GM21717 (cell line): Measurements from ENCODE around the gene STX18.
"Not testable (repeated sequence)": the region's sequence is repeated elsewhere in the genome, so short reads cannot be mapped to it uniquely, and the experiment has no call there.

ENCODE experiments used
- ATAC-seq: cut with Tn5 transposase; IDR thresholded peaks from one replicate; pipeline ENCODE4 v1.9.1; 2021; ENCODE audit warnings: mild to moderate bottlenecking, moderate library complexity; ENCODE audit not compliant: unreplicated experiment

The STX18 gene

GRCh38 chr4:4481399-4481994 lies 60.4 kb downstream of the STX18 start:
- no peak for ATAC-seq

DNA sequence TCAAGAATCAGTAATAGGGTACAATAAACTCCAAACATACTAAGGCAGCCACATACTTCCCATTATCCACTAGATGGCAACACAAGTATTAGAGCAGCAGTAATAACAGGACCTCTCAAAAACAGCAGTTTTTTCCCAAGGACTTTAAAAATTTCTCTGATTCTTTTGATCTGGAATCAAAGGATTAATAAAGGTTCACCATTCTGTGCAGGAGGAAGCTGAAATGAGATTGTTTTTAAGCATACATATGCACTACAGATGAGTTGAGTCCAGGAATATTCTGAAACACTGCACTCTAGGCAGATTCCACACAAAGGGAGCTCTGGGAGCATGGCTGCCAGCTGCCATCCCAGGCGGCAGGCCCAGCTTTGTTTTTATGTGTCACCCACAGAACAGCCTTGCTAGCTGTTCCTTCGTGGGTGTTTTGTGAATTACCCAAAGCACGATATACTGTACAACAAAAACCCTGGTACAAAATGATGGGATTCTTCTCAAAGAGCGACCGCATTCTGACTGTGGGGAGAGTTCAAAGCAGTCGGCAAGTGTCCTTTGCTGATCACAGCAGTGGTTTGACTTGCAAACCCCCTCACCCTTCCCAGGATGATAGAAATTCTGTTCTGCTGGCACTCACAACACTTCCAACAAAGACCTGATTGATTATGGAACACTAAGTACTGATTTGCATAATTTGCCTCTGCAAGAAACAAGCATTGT lies 61.0 kb downstream of the STX18 start:
- ATAC-seq = no peak

DNA sequence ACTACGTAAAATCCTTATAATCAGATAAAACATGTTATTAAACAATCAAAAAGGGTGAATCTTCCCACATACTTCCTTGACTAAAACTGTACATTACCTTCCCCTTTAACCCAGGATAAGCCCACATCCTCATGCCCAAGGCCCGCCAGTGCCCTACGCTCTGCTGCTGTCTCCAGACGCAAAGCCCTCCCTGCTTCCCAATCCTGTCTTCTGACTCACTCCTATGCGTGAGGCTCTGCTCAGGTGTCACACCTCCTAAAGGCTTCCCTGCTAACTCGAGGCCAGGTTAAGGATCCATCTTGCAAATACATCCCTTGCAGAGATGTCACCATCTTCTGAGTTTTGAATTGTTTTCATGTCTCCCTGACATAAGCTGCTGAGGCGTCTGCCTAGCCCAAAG lies 61.6 kb downstream of the STX18 start:
- ATAC-seq = no peak

DNA sequence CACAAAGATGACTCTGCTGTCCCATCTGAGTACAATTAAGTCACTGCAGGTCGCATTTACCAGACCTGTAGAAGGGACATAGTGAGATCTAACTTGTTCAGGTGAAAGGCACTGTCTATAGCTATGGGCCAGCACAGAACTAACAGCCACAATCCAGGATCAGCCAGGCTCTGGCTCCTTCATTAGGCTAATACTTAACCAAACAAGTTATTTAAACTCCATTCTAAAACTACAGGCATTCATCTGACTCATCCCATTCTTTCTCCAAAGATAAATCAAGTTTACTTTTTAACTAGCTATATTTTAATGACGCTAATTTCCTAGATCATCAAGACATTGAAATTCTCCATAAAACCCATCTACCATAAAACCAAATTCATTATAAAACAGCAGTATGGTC lies 62.5 kb downstream of the STX18 start:
- ATAC-seq = no peak

DNA sequence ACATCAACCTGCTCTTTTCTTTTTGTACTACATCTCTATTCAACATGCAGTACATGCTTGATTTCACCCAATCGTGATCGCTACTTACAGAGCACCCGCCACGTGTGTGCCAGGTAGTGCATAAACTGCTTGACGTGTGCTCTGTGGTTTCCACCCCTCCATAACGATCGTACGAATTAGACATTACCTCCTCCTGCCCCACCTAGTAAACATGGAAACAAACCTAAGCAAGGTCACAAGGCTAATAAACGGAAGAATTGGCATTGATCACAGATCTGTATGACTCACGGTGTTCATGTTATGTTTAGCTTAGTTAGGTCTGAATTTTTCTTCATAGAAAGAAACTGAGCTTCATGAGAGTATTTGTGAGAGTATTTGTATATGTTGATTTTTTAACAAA lies 64.1 kb downstream of the STX18 start:
- ATAC-seq = no peak

- ATAC-seq = no peak
Observed at GRCh38 chr4:4477391-4477790, 64.5 kb downstream of the STX18 start.

- ATAC-seq = no peak
Observed at GRCh38 chr4:4474476-4474875, 67.4 kb downstream of the STX18 start.

- ATAC-seq = no peak
Observed at GRCh38 chr4:4472344-4472958, 69.4 kb downstream of the STX18 start.

GRCh38 chr4:4471195-4471594 lies 70.7 kb downstream of the STX18 start:
- no peak for ATAC-seq

DNA sequence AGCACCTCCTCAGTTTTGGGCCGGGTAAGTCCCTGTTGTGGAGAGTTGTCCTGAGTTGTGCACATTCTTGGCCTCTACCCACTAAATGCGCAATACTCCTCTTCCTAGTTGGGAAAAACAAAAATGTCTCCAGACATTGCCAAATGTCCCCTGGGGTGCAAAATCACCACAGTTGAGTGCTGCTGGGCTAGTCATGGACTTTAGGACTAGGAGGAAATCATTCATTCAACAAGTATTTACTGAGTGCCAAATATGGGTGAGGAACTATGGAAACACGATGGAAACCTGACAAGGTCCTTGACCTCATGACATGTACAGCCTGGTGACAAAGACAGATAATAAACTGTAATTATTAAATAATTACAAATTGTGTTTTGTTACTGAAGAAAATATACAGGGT lies 71.6 kb downstream of the STX18 start:
- no peak for ATAC-seq

DNA sequence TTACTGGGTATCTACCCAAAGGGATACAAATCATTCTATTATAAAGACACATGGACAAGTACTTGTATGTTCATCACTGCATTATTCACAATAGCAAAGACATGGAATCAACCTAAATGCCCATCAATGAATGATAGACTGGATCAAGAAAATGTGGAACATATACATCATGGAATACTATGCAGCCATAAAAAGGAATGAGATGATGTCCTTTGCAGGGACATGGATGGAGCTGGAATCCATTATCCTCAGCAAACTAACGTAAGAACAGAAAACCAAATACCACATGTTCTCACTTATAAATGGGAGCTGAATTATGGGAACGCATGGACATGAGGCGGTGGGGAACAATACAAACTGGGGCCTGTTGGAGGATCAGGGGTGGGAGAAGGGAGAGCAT lies 76.6 kb downstream of the STX18 start:
- not testable (repeated sequence) for ATAC-seq

DNA sequence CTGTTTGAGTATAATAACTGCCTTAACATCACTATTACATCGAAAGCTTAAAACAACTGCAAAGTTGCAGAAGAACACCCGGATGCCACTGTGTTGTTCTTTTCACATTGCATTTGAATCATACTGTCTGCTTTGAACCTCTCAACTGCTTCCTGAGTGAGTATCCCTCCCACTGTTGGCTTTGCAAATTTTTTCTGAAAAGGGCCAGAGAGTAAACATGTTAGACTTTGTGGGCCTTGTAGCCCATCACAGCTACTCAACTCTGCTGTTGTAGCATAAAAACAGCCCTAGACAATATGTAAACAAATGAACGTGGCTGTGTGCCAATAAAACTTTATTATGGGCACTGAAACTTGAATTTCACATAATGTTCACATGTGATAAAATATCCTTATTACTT lies 78.9 kb downstream of the STX18 start:
- no peak for ATAC-seq

DNA sequence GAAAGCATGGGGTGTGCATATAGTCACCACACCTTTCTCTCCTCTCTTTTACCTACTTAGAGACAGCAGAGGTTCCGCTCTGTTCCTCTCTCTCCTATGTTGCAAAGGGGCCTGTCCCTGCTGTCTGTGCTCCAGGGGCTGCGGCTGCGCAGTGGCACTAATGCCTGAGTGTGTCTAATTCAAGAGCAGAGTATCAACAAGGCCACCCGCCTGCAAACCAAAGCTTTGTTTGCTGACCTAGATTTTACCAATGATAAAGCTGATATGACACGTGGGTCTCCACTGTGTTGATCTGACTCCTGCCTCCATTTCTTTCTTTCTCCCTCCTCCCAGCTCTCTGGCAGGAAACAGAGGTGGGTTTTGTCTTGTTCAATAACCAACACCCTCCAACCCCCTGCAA lies 80.0 kb downstream of the STX18 start:
- no peak for ATAC-seq

- ATAC-seq = no peak
Observed at GRCh38 chr4:4461178-4461577, 80.7 kb downstream of the STX18 start.

DNA sequence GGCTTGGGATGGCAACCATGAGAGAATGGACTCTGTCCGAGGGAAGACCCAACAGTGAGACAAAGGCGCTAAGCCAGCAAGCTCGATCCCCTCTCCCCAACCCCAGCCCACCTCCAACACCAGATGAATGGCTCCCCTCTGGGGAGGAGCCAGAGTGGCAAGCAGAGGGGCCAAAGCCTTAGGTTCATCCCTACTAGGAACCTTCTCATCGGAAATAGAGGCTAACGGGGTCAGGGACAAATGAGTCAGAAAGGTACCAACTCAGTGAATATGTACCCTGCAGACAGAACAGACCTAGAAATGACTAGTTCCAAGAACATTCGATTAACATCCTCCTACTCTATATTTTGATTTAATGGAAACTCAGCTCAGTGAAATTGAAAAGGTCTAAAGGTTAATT lies 81.1 kb downstream of the STX18 start:
- ATAC-seq = no peak

- ATAC-seq = no peak
Observed at GRCh38 chr4:4459181-4459580, 82.7 kb downstream of the STX18 start.

DNA sequence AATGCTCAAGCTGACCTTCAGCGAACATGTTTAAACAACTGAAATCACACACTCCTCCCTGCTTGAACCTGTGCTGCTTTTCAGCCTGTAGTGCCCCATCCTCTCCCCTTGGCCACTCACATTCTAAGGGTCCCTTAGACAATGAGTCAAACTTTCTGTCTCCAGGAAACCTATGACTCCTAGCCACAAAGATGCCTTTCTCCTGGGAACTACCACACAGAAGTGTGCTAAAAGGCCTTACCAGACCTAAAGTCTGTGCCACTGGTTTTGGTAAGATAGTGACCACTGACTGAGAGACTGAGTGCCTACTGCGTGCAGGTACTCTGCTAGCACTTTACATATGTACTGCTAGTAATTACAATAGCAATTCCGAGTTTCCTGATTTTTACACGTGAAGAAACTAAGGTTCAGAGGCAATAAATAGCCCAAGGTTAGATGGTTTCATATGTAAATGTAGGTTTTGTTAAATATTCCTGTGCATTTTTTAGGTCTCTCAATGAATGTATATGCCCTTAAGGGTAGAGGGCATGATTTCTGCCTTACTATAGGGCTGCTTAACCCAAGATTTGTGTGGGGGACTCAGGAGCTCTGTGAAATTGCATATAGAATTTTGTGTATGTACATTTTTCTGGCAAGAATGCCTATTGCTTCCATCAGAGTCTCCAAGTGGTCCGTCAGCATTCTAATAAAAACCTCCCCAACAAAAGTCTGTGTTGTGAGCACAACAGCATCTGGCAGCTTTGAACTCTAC lies 83.9 kb downstream of the STX18 start:
- no peak for ATAC-seq

GRCh38 chr4:4456816-4457578 lies 84.9 kb downstream of the STX18 start:
- no peak for ATAC-seq

DNA sequence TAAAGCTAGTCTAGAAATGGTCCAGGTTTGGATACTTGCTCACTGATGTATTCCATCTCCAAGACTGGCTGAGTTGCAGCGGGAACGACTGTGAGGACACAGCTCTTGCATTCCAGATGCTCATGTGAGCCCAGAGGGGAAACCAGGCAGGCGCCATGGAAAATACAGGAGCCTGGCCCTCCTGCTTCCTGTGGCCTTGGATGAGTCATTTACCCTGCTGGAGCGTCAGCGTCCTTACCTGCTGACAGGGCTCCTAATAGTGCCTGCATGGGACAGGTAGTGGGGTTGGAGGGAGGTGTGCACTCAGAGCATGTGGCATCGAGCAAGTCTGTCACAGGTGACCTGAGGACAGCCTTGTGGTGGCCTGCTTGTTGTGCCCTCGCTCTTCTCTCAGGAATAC lies 85.5 kb downstream of the STX18 start:
- ATAC-seq = no peak

- ATAC-seq = peak; percentile 67
Observed at GRCh38 chr4:4455210-4455865, 86.5 kb downstream of the STX18 start.

- ATAC-seq = no peak
Observed at GRCh38 chr4:4446434-4446833, 95.4 kb downstream of the STX18 start.
